Hematopoietic multipotent progenitor cell treated with erythropoietin and hydrocortisone succinate and interleukin-3 and kit ligand, for 15 days (in vitro differentiated cells): ENCODE results near the gene CCL4L2.
"Not testable (repeated sequence)": the region's sequence is repeated elsewhere in the genome, so short reads cannot be mapped to it uniquely, and the experiment has no call there.

Source experiments
- DNase-seq: peaks from one replicate; pipeline ENCODE4 v3.0.0-alpha.2; 2015; ENCODE audit warnings: low spot score

The CCL4L2 gene

GRCh38 chr17:36221581-36222100 is 10.8 kb downstream of the CCL4L2 start:
- DNase-seq, result not testable (repeated sequence)

- not testable (repeated sequence) for DNase-seq
Measured at GRCh38 chr17:36222967-36223366, 12.1 kb downstream of the CCL4L2 start.

DNA sequence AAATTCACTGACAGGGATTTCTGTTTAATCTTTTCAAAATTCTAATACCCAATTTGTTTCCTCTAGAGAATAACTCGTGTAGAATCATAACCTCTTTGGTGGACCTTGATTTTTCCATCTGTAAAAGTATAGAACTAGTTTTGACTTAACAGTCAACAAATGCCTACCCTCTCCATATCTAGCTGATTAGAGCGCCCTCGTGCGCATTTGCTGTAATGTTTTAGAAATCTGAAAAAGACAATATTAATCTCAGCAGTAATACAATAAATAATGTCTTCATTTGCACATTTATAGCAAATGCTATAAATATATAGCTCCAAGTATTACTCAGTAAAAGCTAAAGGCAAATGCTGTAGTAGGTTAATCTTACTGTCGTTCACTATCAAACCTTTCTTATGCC is 18.8 kb downstream of the CCL4L2 start:
- not testable (repeated sequence) for DNase-seq

DNA sequence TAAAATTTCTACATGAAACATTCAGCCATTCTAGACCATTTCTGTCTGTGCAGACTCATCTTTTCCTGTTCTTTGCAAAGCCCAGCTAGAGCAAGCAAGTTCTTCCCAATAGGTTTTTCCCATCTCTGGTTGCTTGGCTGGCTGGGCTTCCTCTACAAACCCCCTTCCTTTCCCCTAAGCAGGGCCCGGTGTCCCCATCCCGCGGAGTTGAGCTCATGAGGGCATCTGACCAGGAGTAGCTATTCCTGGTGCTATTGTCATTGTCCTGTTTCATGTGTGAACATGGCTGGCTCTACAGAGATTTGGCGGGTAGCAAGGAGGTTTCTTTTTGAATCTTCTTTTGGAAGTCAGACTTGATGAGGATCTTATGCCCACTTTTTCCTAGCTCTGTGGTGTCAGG is 31.2 kb downstream of the CCL4L2 start:
- DNase-seq, result not testable (repeated sequence)
